Neural progenitor cell (in vitro differentiated cells): ENCODE measurements around the gene CLDN20. TPM values are rescaled to one million over a fixed set of nuclear protein-coding genes. Genes with fewer than 3 reads are reported as not detected.

Experiments used
- DNase-seq: peaks from one replicate; pipeline ENCODE4 v3.0.0-alpha.2; 2016; ENCODE audit warnings: low spot score
- H2AFZ ChIP-seq: fragments of 200-600 bp; sonication (generic); replicated peaks from 2 replicates; pipeline ENCODE4 v1.6.1; 2016; ENCODE audit warnings: antibody characterized with exemption
- H3F3A ChIP-seq: fragments of 200-600 bp; sonication (generic); 2 replicates; pipeline ENCODE4 v1.6.1; 2016; ENCODE audit warnings: antibody characterized with exemption, low read depth
- H3K27ac ChIP-seq: fragments of 200-600 bp; sonication (generic); 2 replicates; pipeline ENCODE4 v1.5.1; 2016; ENCODE audit warnings: mild to moderate bottlenecking
- H3K27me3 ChIP-seq: fragments of 200-600 bp; sonication (generic); 2 replicates; pipeline ENCODE4 v1.6.1; 2016; ENCODE audit warnings: mild to moderate bottlenecking, moderate library complexity
- H3K36me3 ChIP-seq: fragments of 200-600 bp; sonication (generic); 2 replicates; pipeline ENCODE4 v1.5.1; 2016
- H3K4me1 ChIP-seq: fragments of 200-600 bp; sonication (generic); 2 replicates; pipeline ENCODE4 v1.6.1; 2016; ENCODE audit warnings: mixed run types
- H3K4me2 ChIP-seq: fragments of 200-600 bp; sonication (generic); 2 replicates; pipeline ENCODE4 v1.6.1; 2016
- H3K4me3 ChIP-seq: fragments of 200-600 bp; sonication (generic); 2 replicates; pipeline ENCODE4 v1.5.1; 2016
- H3K79me2 ChIP-seq: fragments of 200-600 bp; sonication (generic); 2 replicates; pipeline ENCODE4 v1.6.1; 2016; ENCODE audit warnings: low read depth
- H3K9ac ChIP-seq: fragments of 200-600 bp; sonication (generic); 2 replicates; pipeline ENCODE4 v1.6.1; 2016
- H3K9me3 ChIP-seq: fragments of 200-600 bp; sonication (generic); 2 replicates; pipeline ENCODE4 v1.5.1; 2016; ENCODE audit warnings: low read depth
- H4K20me1 ChIP-seq: fragments of 200-600 bp; sonication (generic); 2 replicates; pipeline ENCODE4 v1.6.1; 2016; ENCODE audit warnings: low read depth
- H3K27ac Mint-ChIP-seq: 3 replicates; pipeline ENCODE4 v1.8.0; 2021; ENCODE audit warnings: mixed read lengths
- H3K27me3 Mint-ChIP-seq: 2 replicates; pipeline ENCODE4 v1.8.0; 2022; ENCODE audit warnings: low read depth, mild to moderate bottlenecking, inconsistent platforms, moderate library complexity, mixed read lengths; ENCODE audit not compliant: insufficient read depth
- H3K36me3 Mint-ChIP-seq: 3 replicates; pipeline ENCODE4 v1.8.0; 2021; ENCODE audit warnings: mixed read lengths
- H3K4me1 Mint-ChIP-seq: 3 replicates; pipeline ENCODE4 v1.8.0; 2021; ENCODE audit warnings: mixed read lengths
- H3K4me3 Mint-ChIP-seq: 3 replicates; pipeline ENCODE4 v1.8.0; 2021; ENCODE audit warnings: mild to moderate bottlenecking, moderate library complexity, mixed read lengths
- H3K9me3 Mint-ChIP-seq: 3 replicates; pipeline ENCODE4 v1.8.0; 2020; ENCODE audit warnings: mixed read lengths
- EZH2 ChIP-seq: fragments of 200-600 bp; sonication (generic); IDR thresholded peaks from 2 replicates; pipeline ENCODE4 v1.6.1; 2017; ENCODE audit warnings: antibody characterized with exemption, mild to moderate bottlenecking, moderate library complexity
- EZH2phosphoT487 ChIP-seq: fragments of 200-600 bp; sonication (generic); IDR thresholded peaks from 2 replicates; pipeline ENCODE4 v1.6.1; 2017; ENCODE audit warnings: antibody characterized with exemption
- total RNA-seq: library from RNA; depleted of rRNA; stranded (reverse); fragments of >200 nt; gene quantifications from 2 replicates; pipeline ENCODE4 v1.2.3, GENCODE V29; 2015; ENCODE audit warnings: low replicate concordance
- TF ChIP-seq, protein P1 (sequence below): fragments of 200-600 bp; sonication (generic); IDR thresholded peaks from 2 replicates; pipeline ENCODE4 v1.5.1; 2017; ENCODE audit warnings: antibody characterized with exemption, mild to moderate bottlenecking

Gene CLDN20
- total RNA-seq, 1 donor from 2014 or later: not detected

DNA sequence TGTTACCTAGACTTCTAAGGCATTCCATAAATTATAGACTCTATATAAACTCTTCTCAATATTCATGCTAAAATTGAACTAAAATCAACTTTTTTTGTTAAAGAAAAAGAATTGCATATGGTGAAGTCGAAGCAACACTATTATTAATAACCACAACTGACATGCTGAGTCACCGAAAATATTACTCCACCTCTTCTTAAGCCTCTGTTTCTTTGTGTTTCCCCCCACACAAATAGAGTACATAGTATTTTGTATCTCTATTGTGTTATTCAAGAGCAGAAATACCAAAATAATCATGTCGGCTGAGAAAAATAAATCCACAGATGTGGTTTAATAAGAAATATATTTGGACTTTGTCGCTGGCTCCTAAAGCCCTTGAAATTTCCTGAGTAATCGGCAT lies 26.7 kb downstream of the CLDN20 start:
- Mint-ChIP-seq H3K27ac (no peak overlapping the region), H3K36me3 (peaks cover 28% of the 10 kb centered on the region), H3K4me3 (no peak overlapping the region), H3K9me3 (no peaks in the 10 kb centered on the region), H3K4me1 (peaks cover 13% of the 10 kb centered on the region), H3K27me3 (peaks cover 3% of the 10 kb centered on the region)
- Histone ChIP-seq H3K9ac (no peak overlapping the region), H3K36me3 (peaks cover 11% of the 10 kb centered on the region), H3K4me2 (no peak overlapping the region), H3K4me1 (peaks cover 3% of the 10 kb centered on the region), H2AFZ (no peak overlapping the region), H4K20me1 (no peaks in the 10 kb centered on the region), H3K27ac (no peak overlapping the region), H3K4me3 (no peak overlapping the region), H3K9me3 (no peaks in the 10 kb centered on the region), H3K27me3 (no peaks in the 10 kb centered on the region), H3F3A (no peaks in the 10 kb centered on the region), H3K79me2 (no peaks in the 10 kb centered on the region)
- no peak for DNase-seq
- TF ChIP-seq EZH2 (no peak), EZH2phosphoT487 (no peak)
- TF ChIP-seq, protein P1, sequence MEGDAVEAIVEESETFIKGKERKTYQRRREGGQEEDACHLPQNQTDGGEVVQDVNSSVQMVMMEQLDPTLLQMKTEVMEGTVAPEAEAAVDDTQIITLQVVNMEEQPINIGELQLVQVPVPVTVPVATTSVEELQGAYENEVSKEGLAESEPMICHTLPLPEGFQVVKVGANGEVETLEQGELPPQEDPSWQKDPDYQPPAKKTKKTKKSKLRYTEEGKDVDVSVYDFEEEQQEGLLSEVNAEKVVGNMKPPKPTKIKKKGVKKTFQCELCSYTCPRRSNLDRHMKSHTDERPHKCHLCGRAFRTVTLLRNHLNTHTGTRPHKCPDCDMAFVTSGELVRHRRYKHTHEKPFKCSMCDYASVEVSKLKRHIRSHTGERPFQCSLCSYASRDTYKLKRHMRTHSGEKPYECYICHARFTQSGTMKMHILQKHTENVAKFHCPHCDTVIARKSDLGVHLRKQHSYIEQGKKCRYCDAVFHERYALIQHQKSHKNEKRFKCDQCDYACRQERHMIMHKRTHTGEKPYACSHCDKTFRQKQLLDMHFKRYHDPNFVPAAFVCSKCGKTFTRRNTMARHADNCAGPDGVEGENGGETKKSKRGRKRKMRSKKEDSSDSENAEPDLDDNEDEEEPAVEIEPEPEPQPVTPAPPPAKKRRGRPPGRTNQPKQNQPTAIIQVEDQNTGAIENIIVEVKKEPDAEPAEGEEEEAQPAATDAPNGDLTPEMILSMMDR: no peak

DNA sequence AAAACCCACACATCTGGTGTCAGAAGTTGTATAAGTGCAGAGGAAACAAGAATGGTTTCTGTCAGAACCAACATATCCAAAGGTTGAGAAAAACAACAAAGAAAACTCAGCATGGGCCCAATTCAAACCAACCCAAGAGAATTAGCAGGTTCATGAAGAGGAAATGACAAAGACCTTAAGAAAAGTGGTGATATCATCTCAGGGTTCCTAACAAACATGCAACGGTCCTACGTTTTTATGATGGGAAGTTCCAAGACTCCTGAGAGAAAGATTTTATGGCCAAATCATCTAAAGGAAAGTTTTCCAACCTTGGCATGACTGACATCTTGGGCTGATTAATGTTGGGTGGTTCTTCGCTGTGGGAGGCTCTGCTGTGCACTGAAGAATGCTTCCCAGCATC lies 27.5 kb downstream of the CLDN20 start:
- peaks cover 28% of the 10 kb centered on the region for H3K36me3 Mint-ChIP-seq
- no peaks in the 10 kb centered on the region for H4K20me1 ChIP-seq
- no peaks in the 10 kb centered on the region for H3K9me3 Mint-ChIP-seq
- peaks cover 13% of the 10 kb centered on the region for H3K4me1 Mint-ChIP-seq
- H3K4me1 ChIP-seq: peaks cover 3% of the 10 kb centered on the region
- H3F3A ChIP-seq: no peaks in the 10 kb centered on the region
- H3K27me3 ChIP-seq: no peaks in the 10 kb centered on the region
- H3K9me3 ChIP-seq: no peaks in the 10 kb centered on the region
- H3K27ac Mint-ChIP-seq: no peak overlapping the region
- TF ChIP-seq, protein P1: no peak
- TF ChIP-seq EZH2phosphoT487 (no peak), EZH2 (no peak)
- peaks cover 11% of the 10 kb centered on the region for H3K36me3 ChIP-seq
- no peak overlapping the region for H2AFZ ChIP-seq
- no peak overlapping the region for H3K4me3 ChIP-seq
- no peak for DNase-seq
- H3K27me3 Mint-ChIP-seq: peaks cover 3% of the 10 kb centered on the region
- H3K27ac ChIP-seq: no peak overlapping the region
- H3K4me2 ChIP-seq: no peak overlapping the region
- no peaks in the 10 kb centered on the region for H3K79me2 ChIP-seq
- H3K9ac ChIP-seq: no peak overlapping the region
- H3K4me3 Mint-ChIP-seq: no peak overlapping the region

DNA sequence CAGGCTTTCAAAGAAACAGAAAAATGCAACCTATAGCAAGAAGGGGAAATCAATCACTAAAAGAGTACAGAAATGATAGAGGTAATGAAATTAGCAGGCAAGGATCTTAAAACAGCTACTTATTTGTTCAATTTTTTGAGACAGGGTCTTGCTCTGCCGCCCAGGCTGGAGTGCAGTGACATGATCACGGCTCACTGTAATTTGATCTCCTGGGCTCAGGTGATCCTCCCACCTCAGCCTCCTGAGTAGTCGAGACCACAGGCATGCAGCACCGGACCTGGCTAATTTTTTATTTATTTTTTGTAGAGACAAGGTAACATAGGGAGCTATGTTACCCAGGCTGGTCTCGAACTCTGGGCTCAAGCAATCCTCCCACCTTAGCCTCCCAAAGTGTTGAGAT lies 28.9 kb downstream of the CLDN20 start:
- peaks cover 10% of the 10 kb centered on the region for H3K4me1 ChIP-seq
- H3K27me3 Mint-ChIP-seq: peaks cover 3% of the 10 kb centered on the region
- DNase-seq: no peak
- peaks cover 10% of the 10 kb centered on the region for H3K4me1 Mint-ChIP-seq
- H3K9ac ChIP-seq: no peak overlapping the region
- H3K4me2 ChIP-seq: no peak overlapping the region
- no peaks in the 10 kb centered on the region for H3F3A ChIP-seq
- H2AFZ ChIP-seq: no peak overlapping the region
- H3K9me3 ChIP-seq: no peaks in the 10 kb centered on the region
- peaks cover 30% of the 10 kb centered on the region for H3K36me3 Mint-ChIP-seq
- TF ChIP-seq EZH2phosphoT487 (no peak), EZH2 (no peak)
- TF ChIP-seq, protein P1: no peak
- H3K27ac ChIP-seq: no peak overlapping the region
- peaks cover 13% of the 10 kb centered on the region for H3K36me3 ChIP-seq
- no peak overlapping the region for H3K27ac Mint-ChIP-seq
- H3K79me2 ChIP-seq: no peaks in the 10 kb centered on the region
- H3K27me3 ChIP-seq: no peaks in the 10 kb centered on the region
- H4K20me1 ChIP-seq: no peaks in the 10 kb centered on the region
- H3K4me3 ChIP-seq: no peak overlapping the region
- no peaks in the 10 kb centered on the region for H3K9me3 Mint-ChIP-seq
- H3K4me3 Mint-ChIP-seq: no peak overlapping the region
